Psoas muscle (tissue), 8 donors: ENCODE data around the gene BMP5. TPM values are rescaled to one million over a fixed set of nuclear protein-coding genes. Genes with fewer than 3 reads are reported as not detected.
"Not testable (repeated sequence)": the region's sequence is repeated elsewhere in the genome, so short reads cannot be mapped to it uniquely, and the experiment has no call there.

Experiments
- ATAC-seq, 4 donors: fragments of 200-7000 bp; cut with Tn5 transposase; one replicate each; pipeline ENCODE4 v1.9.1; 2020; ENCODE audit warnings: moderate library complexity in 3 of 4, mild to moderate bottlenecking in 2 of 4
- DNase-seq, 2 donors: peaks; one replicate each; pipeline ENCODE4 v3.0.0-alpha.2; 2020
- H3K27ac ChIP-seq: fragments of 200-600 bp; one replicate; pipeline ENCODE4 v1.8.0; 2022
- H3K27me3 ChIP-seq, 3 donors: fragments of 200-600 bp in 1 of 3; one replicate each; pipeline versions ENCODE4 v1.6.1 to v1.8.0; 2013 to 2022; ENCODE audit warnings: low read length in 2 of 3, mild to moderate bottlenecking in 2 of 3, moderate library complexity in 1 of 3; ENCODE audit not compliant: insufficient read depth in 3 of 3
- H3K36me3 ChIP-seq, 2 donors: fragments of 200-600 bp in 1 of 2; one replicate each; pipeline versions ENCODE4 v1.6.1 to v1.8.0; 2013 to 2022; ENCODE audit warnings: low read depth in 1 of 2, mild to moderate bottlenecking in 1 of 2, moderate library complexity in 1 of 2; ENCODE audit not compliant: insufficient read depth in 1 of 2
- H3K4me1 ChIP-seq: fragments of 200-600 bp; one replicate; pipeline ENCODE4 v1.8.0; 2022
- H3K4me3 ChIP-seq: fragments of 200-600 bp; one replicate; pipeline ENCODE4 v1.8.0; 2022; ENCODE audit warnings: mild to moderate bottlenecking
- H3K9me3 ChIP-seq: fragments of 200-600 bp; one replicate; pipeline ENCODE4 v1.8.0; 2022
- WGBS, 3 donors: extraction: QIAGEN DNeasy Blood & Tissue Kit; methylation state at CpG; one replicate each; pipeline versions ENCODE4 v1.1.6 to v1.1.7; 2013; 5-methylcytosine and 5-hydroxymethylcytosine counted together
- intact Hi-C, 2 donors: fragments of 100-400 bp; cut with DNase I; formaldehyde crosslinking; loops; one replicate each; pipeline versions ENCODE4 v1.11.0 to v1.14.2; 2022
- polyA plus RNA-seq, 3 donors: library from polyadenylated mRNA; stranded (reverse); fragments of 200-250 nt; gene quantifications; one replicate each; pipeline ENCODE4 v1.2.3, GENCODE V29; 2013
- total RNA-seq, 4 donors: library from RNA; stranded (reverse); fragmentation: NEBNext Ultra II Directional in 2 of 4; extraction: Animal tissue kit (Norgen Biotek cat#: 25700) in 2 of 4; gene quantifications; one replicate each; pipeline versions ENCODE4 v1.2.1 to v1.2.4, GENCODE V29; 2021 to 2023
- TF ChIP-seq, protein P1 (sequence below): fragments of 200-600 bp; IDR thresholded peaks from one replicate; pipeline ENCODE4 v1.8.0; 2022; ENCODE audit warnings: antibody characterized with exemption
- donor health status: healthy with polysubstance abuse.
- donor health status: DM: no; HTN: no; CAD: no; lungs with moderate emphysema.
- donor health status: Bipolar disorder and iron deficiency.
- donor health status: healthy.
- donor health status: DM: yes; HTN: yes; CAD: no.
- donor health status: DM: no; HTN: no; CAD: no.
- donor health status: DM: no; HTN: no; CAD: no.
- donor health status: DM: yes; HTN: yes; CAD: no.

Gene BMP5
- total and polyA plus RNA-seq, 7 donors, result 0.76 to 3.5 (median 1.5) TPM

DNA sequence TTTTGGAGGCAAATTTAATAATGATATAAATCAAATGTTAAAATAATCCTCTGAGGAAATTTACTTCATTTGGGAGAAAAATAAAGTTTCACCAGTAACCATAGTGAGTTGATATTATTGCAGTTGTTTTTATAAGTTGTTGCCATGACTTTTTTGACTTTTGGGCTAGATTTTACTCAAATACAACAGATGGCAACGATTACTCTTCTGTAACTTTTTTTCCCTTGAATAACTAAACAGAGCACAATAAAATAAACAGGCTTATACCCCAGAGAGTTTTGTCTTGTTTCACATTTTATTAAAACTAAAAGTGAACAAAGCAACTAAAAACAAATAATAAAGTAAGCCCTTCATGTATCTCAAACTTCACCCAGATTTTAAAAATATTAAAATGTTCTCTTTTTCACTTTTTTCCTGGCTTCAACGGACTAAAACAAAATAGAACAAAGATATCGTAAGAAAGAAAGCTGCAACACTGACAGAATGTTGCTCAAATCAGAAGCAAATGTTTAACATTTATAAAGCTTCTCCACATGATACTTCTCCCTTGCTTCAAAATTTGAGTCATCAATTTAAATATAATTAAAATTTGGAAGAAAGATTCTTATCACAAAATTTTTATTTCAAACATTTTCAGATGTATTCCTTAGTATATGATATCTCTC, 42.5 kb upstream of the BMP5 start:
- no peaks in the 10 kb centered on the region for H3K27me3 ChIP-seq
- intact Hi-C loops, result no loop called here
- H3K36me3 ChIP-seq, result no peaks in the 10 kb centered on the region
- ATAC-seq (no peak), DNase-seq (no peak)
- no peak overlapping the region for H3K4me3 ChIP-seq
- TF ChIP-seq, protein P1, sequence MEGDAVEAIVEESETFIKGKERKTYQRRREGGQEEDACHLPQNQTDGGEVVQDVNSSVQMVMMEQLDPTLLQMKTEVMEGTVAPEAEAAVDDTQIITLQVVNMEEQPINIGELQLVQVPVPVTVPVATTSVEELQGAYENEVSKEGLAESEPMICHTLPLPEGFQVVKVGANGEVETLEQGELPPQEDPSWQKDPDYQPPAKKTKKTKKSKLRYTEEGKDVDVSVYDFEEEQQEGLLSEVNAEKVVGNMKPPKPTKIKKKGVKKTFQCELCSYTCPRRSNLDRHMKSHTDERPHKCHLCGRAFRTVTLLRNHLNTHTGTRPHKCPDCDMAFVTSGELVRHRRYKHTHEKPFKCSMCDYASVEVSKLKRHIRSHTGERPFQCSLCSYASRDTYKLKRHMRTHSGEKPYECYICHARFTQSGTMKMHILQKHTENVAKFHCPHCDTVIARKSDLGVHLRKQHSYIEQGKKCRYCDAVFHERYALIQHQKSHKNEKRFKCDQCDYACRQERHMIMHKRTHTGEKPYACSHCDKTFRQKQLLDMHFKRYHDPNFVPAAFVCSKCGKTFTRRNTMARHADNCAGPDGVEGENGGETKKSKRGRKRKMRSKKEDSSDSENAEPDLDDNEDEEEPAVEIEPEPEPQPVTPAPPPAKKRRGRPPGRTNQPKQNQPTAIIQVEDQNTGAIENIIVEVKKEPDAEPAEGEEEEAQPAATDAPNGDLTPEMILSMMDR, result no peak
- no peak overlapping the region for H3K27ac ChIP-seq
- H3K4me1 ChIP-seq, result no peaks in the 10 kb centered on the region
- H3K9me3 ChIP-seq, result no peaks in the 10 kb centered on the region
- WGBS, 3 donors, result 45 to 63% (median 48%) methylated on average over 3 of the region's 3 CpGs

DNA sequence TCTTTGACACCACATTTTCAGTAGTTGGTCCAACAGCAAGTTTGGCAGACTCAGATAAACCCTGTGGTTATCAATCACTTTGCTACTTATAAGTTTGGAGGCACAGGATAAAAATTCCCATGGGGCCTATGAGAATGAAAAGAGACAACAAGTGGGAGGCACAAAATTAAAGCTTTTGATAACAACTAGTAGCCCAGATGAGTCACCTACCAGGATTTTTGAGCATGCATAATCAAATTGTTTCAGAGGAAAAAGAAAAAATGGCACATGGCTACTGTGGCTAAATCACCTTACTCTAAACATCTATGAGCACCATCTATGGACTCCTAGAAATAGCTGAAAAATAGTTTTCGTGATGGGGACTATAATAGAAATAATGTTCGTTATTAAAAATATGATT, 40.8 kb upstream of the BMP5 start:
- H3K9me3 ChIP-seq, result no peaks in the 10 kb centered on the region
- no peak overlapping the region for H3K27ac ChIP-seq
- DNase-seq (no peak), ATAC-seq (no peak)
- no peaks in the 10 kb centered on the region for H3K36me3 ChIP-seq
- TF ChIP-seq, protein P1, result no peak
- H3K27me3 ChIP-seq, result no peaks in the 10 kb centered on the region
- H3K4me1 ChIP-seq, result no peaks in the 10 kb centered on the region
- WGBS, 3 donors, result 93 to 95% (median 94%) methylated on average over 2 of the region's 2 CpGs
- intact Hi-C loops, result no loop called here
- no peak overlapping the region for H3K4me3 ChIP-seq

DNA sequence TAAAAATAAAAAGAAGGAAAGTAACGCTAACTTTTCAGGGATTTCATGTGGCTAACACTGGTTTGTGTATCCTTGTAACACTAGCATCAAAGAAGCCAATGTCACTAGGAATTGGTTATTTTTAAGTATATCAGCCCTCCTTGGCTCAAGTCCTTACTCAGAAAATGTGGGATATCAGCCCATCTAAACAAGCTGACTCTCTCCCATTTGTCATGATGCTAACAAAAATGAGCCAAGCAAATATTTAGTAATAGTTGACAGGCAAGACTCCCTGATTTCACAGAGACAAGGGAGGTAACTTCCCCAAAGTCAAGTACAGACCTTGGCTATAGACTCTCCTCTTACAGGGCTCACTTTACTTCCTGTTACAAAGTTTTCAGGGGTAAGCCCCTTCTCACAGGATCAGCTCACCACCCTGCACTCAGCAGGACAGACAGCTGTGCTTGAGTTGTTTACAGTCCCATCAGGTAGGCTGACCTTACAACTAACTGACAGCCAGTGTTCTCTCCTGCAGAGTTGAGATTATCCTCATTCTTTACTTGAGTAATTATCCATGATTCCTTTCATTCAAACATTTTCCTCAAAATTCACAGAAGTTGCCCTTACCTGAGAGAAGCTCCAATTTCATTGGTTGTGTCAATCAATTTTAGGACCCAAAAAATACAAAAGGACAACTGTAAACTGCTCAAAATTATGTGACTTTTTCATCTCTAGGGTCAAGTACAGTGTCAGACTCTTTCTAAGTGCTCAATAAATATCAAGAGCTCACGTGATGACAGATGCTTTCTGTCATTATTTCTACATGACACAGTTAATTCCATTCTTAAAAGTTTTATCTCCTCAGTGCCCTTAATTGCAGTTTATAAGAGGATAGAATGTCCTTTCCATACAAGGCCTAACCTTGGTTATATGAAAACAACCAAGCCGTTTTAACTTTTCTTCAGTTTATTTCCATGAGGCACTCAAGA, 38.1 kb upstream of the BMP5 start:
- WGBS, 3 donors, result 40 to 43% (median 42%) methylated on average over 3 of the region's 3 CpGs
- no peaks in the 10 kb centered on the region for H3K27me3 ChIP-seq
- DNase-seq, result no peak
- TF ChIP-seq, protein P1, result no peak
- H3K4me1 ChIP-seq, result no peaks in the 10 kb centered on the region
- no peaks in the 10 kb centered on the region for H3K9me3 ChIP-seq
- no peaks in the 10 kb centered on the region for H3K36me3 ChIP-seq
- ATAC-seq, result peak in 1 of 4 donors; percentile 15
- no peak overlapping the region for H3K4me3 ChIP-seq
- H3K27ac ChIP-seq, result no peak overlapping the region
- intact Hi-C loops, result no loop called here

DNA sequence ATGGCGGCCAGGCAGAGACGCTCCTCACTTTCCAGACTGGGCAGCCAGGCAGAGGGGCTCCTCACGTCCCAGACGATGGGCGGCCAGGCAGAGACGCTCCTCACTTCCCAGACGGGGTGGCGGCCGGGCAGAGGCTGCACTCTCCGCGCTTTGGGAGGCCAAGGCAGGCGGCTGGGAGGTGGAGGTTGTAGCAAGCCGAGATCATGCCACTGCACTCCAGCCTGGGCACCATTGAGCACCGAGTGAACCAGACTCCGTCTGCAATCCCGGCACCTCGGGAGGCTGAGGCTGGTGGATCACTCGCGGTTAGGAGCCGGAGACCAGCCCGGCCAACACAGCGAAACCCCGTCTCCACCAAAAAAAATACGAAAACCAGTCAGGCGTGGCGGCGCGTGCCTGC, 35.1 kb upstream of the BMP5 start:
- DNase-seq, ATAC-seq, H3K4me1 ChIP-seq, H3K36me3 ChIP-seq, intact Hi-C loops, H3K4me3 ChIP-seq, H3K9me3 ChIP-seq, H3K27ac ChIP-seq, H3K27me3 ChIP-seq: not testable (repeated sequence)
- WGBS, 3 donors, result 96 to 97% methylated on average over 7 to 21 of the region's 28 CpGs; no CpG with 5 or more reads in 1 of the 3 donors

DNA sequence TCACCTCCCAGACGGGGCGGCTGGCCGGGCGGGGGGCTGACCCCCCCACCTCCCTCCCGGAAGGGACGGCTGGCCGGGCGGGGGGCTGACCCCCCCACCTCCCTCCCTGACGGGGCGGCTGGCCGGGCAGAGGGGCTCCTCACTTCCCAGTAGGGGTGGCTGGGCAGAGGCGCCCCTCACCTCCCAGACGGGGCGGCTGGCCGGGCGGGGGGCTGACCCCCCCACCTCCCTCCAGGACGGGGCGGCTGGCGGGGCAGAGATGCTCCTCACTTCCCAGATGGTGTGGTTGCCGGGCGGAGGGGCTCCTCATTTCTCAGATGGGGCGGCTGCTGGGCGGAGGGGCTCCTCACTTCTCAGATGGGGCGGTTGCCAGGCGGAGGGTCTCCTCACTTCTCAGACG, 34.5 kb upstream of the BMP5 start:
- H3K4me1 ChIP-seq, H3K27ac ChIP-seq, intact Hi-C loops, H3K36me3 ChIP-seq, ATAC-seq, H3K4me3 ChIP-seq, H3K9me3 ChIP-seq, H3K27me3 ChIP-seq, DNase-seq: not testable (repeated sequence)
- 97 to 100% (median 97%) methylated on average over 3 to 22 of the region's 26 CpGs for WGBS, 3 donors
